ENCODE results near the gene MPDZ. TPM values are rescaled to one million over a fixed set of nuclear protein-coding genes. Genes with fewer than 3 reads are reported as not detected.
A peak's percentile ranks its signal among the peaks of the same experiment; 100 is the strongest.

The MPDZ gene
- total RNA-seq, 1 donor, result 41.0 TPM

DNA sequence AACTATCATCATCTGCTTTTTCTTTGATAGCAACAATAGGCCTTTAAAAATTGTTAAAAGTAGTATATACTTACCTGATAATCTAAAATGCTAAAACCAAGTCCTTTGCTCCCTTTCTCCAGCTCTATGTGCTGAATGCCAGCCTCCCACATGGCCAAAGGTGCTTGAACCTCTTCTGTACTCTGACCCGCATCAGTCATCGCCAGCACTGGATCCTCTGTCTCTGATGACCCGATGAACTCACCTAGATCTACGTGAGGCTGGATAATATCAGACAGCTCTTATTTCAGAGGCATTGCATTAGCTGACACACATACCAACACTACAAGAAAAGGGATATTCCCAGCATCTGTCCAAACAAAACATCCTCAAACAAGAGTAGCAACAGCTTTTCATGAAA, 89.5 kb downstream of the MPDZ start:
- H3K4me3 ChIP-seq (ENCODE audit: low read depth, low read length), result no peak overlapping the region
- TF ChIP-seq, protein P1, sequence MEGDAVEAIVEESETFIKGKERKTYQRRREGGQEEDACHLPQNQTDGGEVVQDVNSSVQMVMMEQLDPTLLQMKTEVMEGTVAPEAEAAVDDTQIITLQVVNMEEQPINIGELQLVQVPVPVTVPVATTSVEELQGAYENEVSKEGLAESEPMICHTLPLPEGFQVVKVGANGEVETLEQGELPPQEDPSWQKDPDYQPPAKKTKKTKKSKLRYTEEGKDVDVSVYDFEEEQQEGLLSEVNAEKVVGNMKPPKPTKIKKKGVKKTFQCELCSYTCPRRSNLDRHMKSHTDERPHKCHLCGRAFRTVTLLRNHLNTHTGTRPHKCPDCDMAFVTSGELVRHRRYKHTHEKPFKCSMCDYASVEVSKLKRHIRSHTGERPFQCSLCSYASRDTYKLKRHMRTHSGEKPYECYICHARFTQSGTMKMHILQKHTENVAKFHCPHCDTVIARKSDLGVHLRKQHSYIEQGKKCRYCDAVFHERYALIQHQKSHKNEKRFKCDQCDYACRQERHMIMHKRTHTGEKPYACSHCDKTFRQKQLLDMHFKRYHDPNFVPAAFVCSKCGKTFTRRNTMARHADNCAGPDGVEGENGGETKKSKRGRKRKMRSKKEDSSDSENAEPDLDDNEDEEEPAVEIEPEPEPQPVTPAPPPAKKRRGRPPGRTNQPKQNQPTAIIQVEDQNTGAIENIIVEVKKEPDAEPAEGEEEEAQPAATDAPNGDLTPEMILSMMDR (IDR thresholded peaks at IDR 0.05; ENCODE audit: insufficient read depth, low read length), result no peak
- DNase-seq (ENCODE audit: low read depth), result no peak

DNA sequence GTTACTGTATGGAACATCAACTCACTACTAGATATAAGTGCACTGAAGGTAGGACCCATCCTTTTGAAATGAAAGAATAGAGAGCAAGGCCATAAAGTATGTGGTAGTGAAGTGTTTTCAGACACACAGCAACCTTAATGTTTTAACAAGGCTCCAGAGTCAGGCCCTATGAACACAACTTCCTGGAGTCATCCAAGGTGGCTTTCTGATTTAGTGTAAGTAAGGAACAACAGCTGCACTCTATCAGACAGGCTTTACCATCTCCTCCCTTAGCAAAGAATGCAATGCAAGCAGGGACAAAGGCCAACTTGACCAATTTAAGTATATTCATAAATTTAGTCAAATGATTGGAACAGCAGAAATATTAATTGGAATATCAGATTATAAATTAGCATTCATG, 90.1 kb downstream of the MPDZ start:
- no peak overlapping the region for H3K4me3 ChIP-seq (ENCODE audit: low read depth, low read length)
- TF ChIP-seq, protein P1 (IDR thresholded peaks at IDR 0.05; ENCODE audit: insufficient read depth, low read length), result no peak
- DNase-seq (ENCODE audit: low read depth), result peak; percentile 17

DNA sequence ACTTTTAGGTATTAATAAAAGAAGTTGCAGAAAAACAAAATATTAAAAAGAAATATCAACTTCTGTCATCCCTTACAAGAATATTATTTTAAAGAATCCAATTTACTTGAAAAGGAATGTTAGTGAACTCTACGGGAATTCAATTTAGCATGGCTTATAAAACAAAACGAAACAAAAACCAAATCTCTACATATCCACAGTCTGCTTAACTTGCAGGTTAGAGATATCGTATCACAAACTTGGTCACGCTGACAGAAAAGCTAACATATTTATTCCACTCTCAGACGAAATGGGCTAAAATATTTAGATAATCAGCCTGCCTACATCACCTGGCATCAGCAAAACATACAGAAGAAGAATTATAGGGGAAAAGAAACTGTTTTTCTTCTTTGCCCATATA, 92.7 kb downstream of the MPDZ start:
- peak; percentile 14 for DNase-seq (ENCODE audit: low read depth)
- TF ChIP-seq, protein P1 (IDR thresholded peaks at IDR 0.05; ENCODE audit: insufficient read depth, low read length), result no peak
- H3K4me3 ChIP-seq (ENCODE audit: low read depth, low read length), result peak overlapping the region; percentile 28

DNA sequence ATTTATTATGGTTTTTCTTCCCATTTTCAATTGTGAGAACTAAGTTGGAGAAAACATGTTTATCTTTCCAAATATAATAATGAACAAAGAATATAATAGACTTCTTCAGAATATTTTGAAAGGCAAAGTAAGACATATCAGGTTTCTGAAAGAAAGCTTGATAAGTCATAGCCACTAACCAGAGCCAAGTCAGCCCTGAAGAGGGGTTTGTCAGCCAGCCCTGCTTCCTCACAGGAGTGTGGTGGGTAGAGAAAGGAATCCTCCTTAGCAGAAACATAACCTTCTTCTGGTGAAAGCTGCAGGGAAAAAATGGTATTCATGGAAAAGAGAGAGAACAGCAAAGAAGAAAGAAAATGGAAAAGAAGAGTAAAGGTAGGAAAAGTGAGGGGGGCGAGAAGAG, 93.4 kb downstream of the MPDZ start:
- no peak overlapping the region for H3K4me3 ChIP-seq (ENCODE audit: low read depth, low read length)
- TF ChIP-seq, protein P1 (IDR thresholded peaks at IDR 0.05; ENCODE audit: insufficient read depth, low read length), result no peak
- DNase-seq (ENCODE audit: low read depth), result peak; percentile 22

DNA sequence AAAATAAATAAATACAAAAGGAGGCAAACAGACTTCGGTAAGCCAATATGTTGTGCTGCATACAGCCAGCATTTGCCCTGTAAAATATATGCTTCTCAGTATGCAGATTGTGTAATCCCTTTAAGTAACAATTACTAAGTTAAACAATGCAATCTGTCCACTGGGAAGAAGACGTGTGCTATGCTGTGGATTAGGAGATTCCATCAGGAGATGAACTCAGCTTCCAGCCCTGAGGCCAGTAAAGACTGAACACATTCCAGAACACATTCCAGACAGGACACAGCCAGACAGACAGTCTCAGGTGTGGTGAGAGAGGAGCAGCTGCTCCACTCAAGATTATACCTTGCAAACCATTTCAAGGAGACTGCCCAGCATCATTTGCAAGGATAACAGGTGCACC, 97.8 kb downstream of the MPDZ start:
- H3K4me3 ChIP-seq (ENCODE audit: low read depth, low read length), result no peak overlapping the region
- TF ChIP-seq, protein P1 (IDR thresholded peaks at IDR 0.05; ENCODE audit: insufficient read depth, low read length), result no peak
- DNase-seq (ENCODE audit: low read depth), result no peak

DNA sequence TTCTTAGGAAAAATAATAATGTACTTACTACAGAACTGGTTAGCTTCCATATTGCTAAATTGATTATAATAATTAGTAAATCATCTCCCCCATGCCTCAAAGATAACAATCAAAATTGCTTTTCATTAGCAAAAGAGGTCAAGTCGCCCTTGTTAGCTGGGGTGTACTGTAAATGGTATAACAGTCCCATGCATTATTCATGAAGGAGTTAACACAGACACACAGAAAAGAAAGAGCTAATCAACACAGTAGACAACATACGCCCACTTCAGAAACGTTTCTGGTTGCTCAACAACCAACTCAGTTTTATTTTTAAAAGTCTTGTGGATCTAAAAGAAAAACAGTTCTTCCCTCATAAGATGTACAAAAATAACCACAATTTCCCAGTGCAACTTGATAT, 100.2 kb downstream of the MPDZ start:
- H3K4me3 ChIP-seq (ENCODE audit: low read depth, low read length), result no peak overlapping the region
- DNase-seq (ENCODE audit: low read depth), result no peak
- TF ChIP-seq, protein P1 (IDR thresholded peaks at IDR 0.05; ENCODE audit: insufficient read depth, low read length), result no peak

DNA sequence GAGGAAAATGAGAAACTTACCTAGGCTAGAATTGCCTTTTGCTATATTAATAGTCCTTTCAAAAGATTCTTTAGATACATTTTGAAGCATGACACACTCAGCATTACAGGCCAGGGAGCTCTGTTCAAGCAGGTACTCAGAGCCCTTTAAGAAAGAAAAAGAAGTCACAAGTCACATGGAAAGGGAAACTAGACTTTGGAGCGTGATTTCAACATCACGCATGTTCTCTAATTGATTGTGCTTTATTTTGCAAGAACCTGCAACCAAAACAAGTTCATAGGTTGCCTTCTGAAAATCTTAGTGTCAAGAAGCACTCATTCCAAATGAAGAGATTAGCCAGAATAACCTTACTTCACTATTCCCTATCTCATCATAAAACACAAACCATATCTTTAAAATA, 103.8 kb downstream of the MPDZ start:
- TF ChIP-seq, protein P1 (IDR thresholded peaks at IDR 0.05; ENCODE audit: insufficient read depth, low read length), result no peak
- no peak overlapping the region for H3K4me3 ChIP-seq (ENCODE audit: low read depth, low read length)
- DNase-seq (ENCODE audit: low read depth), result no peak
